Smooth muscle cell (in vitro differentiated cells): ENCODE data around the gene GLUL. TPM values are rescaled to one million over a fixed set of nuclear protein-coding genes. Genes with fewer than 3 reads are reported as not detected.
"Not testable (repeated sequence)": the region's sequence is repeated elsewhere in the genome, so short reads cannot be mapped to it uniquely, and the experiment has no call there.

ENCODE experiments used
- DNase-seq: peaks from one replicate; lab custom pipeline; 2025; ENCODE audit not compliant: unreplicated experiment; lab: John Stamatoyannopoulos, UW
- H2AFZ ChIP-seq: fragments of 200-600 bp; sonication (generic); 2 replicates; pipeline ENCODE4 v1.6.0; 2016; ENCODE audit warnings: antibody characterized with exemption, low read depth, mild to moderate bottlenecking
- H3F3A ChIP-seq: fragments of 200-600 bp; sonication (generic); 2 replicates; pipeline ENCODE4 v1.6.0; 2017; ENCODE audit warnings: antibody characterized with exemption, low read depth
- H3K27ac ChIP-seq: fragments of 200-600 bp; sonication (generic); 2 replicates; pipeline ENCODE4 v1.5.1; 2016; ENCODE audit warnings: low read depth, mild to moderate bottlenecking
- H3K27me3 ChIP-seq: fragments of 200-600 bp; sonication (generic); 2 replicates; pipeline ENCODE4 v1.6.1; 2016; ENCODE audit warnings: low read depth, mild to moderate bottlenecking
- H3K36me3 ChIP-seq: fragments of 200-600 bp; sonication (generic); 2 replicates; pipeline ENCODE4 v1.5.1; 2016; ENCODE audit warnings: low read depth
- H3K4me1 ChIP-seq: fragments of 200-600 bp; sonication (generic); 2 replicates; pipeline ENCODE4 v1.5.1; 2016; ENCODE audit warnings: low read depth
- H3K4me2 ChIP-seq: fragments of 200-600 bp; sonication (generic); 2 replicates; pipeline ENCODE4 v1.6.0; 2016; ENCODE audit warnings: mild to moderate bottlenecking
- H3K4me3 ChIP-seq: fragments of 200-600 bp; sonication (generic); 2 replicates; pipeline ENCODE4 v1.5.1; 2016; ENCODE audit warnings: mild to moderate bottlenecking
- H3K79me2 ChIP-seq: fragments of 200-600 bp; sonication (generic); 2 replicates; pipeline ENCODE4 v1.6.0; 2016; ENCODE audit warnings: low read depth, mild to moderate bottlenecking
- H3K9ac ChIP-seq: fragments of 200-600 bp; sonication (generic); 2 replicates; pipeline ENCODE4 v1.6.0; 2016; ENCODE audit warnings: low read depth
- H3K9me3 ChIP-seq: fragments of 200-600 bp; sonication (generic); replicated peaks from 2 replicates; pipeline ENCODE4 v1.5.1; 2016; ENCODE audit warnings: low read depth
- H4K20me1 ChIP-seq: fragments of 200-600 bp; sonication (generic); 2 replicates; pipeline ENCODE4 v1.6.0; 2016; ENCODE audit warnings: low read depth
- CTCF ChIP-seq: fragments of 200-600 bp; sonication (generic); IDR thresholded peaks from 2 replicates; pipeline ENCODE4 v1.5.1; 2017; ENCODE audit warnings: borderline replicate concordance, mild to moderate bottlenecking, antibody characterized with exemption; ENCODE audit not compliant: insufficient read depth, poor library complexity, severe bottlenecking
- WGBS: methylation state at CpG from one replicate; pipeline ENCODE4 v1.1.7; 2016; ENCODE audit warnings: low lambda C conversion rate; 5-methylcytosine and 5-hydroxymethylcytosine counted together
- polyA plus RNA-seq: library from polyadenylated mRNA; unstranded; fragments of >200 nt; fragmentation: Nextera tagmentation; extraction: Ambion mirVana; gene quantifications from 2 replicates; pipeline ENCODE4 v1.2.1, GENCODE V29; 2016
- total RNA-seq: library from RNA; depleted of rRNA; stranded (reverse); fragments of >200 nt; gene quantifications from 2 replicates; pipeline ENCODE4 v1.2.3, GENCODE V29; 2014

The GLUL gene
- total and polyA plus RNA-seq, 2 experiments from 2014 or later: 108 to 127 TPM

GRCh38 chr1:182380199-182380598 lies 11.4 kb downstream of the GLUL start:
- DNase-seq: no peak
- H3K27me3 ChIP-seq: no peaks in the 10 kb centered on the region
- no peak overlapping the region for H3K9ac ChIP-seq
- no peak overlapping the region for H3K4me2 ChIP-seq
- no peaks in the 10 kb centered on the region for H3K36me3 ChIP-seq
- H3F3A ChIP-seq: peaks cover 3% of the 10 kb centered on the region
- H3K9me3 ChIP-seq: no peaks in the 10 kb centered on the region
- no peaks in the 10 kb centered on the region for H3K4me1 ChIP-seq
- H3K27ac ChIP-seq: no peak overlapping the region
- no peak for TF ChIP-seq CTCF
- H2AFZ ChIP-seq: no peak overlapping the region
- H4K20me1 ChIP-seq: peaks cover 18% of the 10 kb centered on the region
- 91% methylated on average over 4 of the region's 4 CpGs for WGBS
- H3K79me2 ChIP-seq: no peaks in the 10 kb centered on the region
- no peak overlapping the region for H3K4me3 ChIP-seq

GRCh38 chr1:182379781-182380180 lies 11.8 kb downstream of the GLUL start:
- not testable (repeated sequence) for H3K9me3 ChIP-seq, H3K9ac ChIP-seq, H3K4me2 ChIP-seq, H3K27ac ChIP-seq, H3K79me2 ChIP-seq, DNase-seq, H2AFZ ChIP-seq, H3K4me1 ChIP-seq, H3K4me3 ChIP-seq, H3F3A ChIP-seq, H3K27me3 ChIP-seq, H3K36me3 ChIP-seq
- 91% methylated on average over 7 of the region's 7 CpGs for WGBS
- H4K20me1 ChIP-seq: peaks cover 16% of the 10 kb centered on the region

- no peak for DNase-seq
- Histone ChIP-seq H3K9me3 (no peaks in the 10 kb centered on the region), H3K79me2 (no peaks in the 10 kb centered on the region), H3K4me2 (no peak overlapping the region), H3K4me1 (no peaks in the 10 kb centered on the region), H3K4me3 (no peak overlapping the region), H3K9ac (no peak overlapping the region), H4K20me1 (no peaks in the 10 kb centered on the region), H3K27me3 (no peaks in the 10 kb centered on the region), H3F3A (no peaks in the 10 kb centered on the region), H3K36me3 (no peaks in the 10 kb centered on the region), H2AFZ (no peak overlapping the region), H3K27ac (no peak overlapping the region)
- TF ChIP-seq CTCF: no peak
These were observed 14.5 kb downstream of the GLUL start for GRCh38 chr1:182376936-182377574.

- no peak overlapping the region for H2AFZ ChIP-seq
- H3K27ac ChIP-seq: no peak overlapping the region
- H3K9ac ChIP-seq: no peak overlapping the region
- H3K9me3 ChIP-seq: no peaks in the 10 kb centered on the region
- no peak overlapping the region for H3K4me2 ChIP-seq
- 96% methylated on average over 5 of the region's 5 CpGs for WGBS
- H3F3A ChIP-seq: no peaks in the 10 kb centered on the region
- H3K4me3 ChIP-seq: no peak overlapping the region
- H3K79me2 ChIP-seq: no peaks in the 10 kb centered on the region
- H4K20me1 ChIP-seq: no peaks in the 10 kb centered on the region
- no peak for TF ChIP-seq CTCF
- no peak for DNase-seq
- no peaks in the 10 kb centered on the region for H3K36me3 ChIP-seq
- H3K27me3 ChIP-seq: no peaks in the 10 kb centered on the region
- H3K4me1 ChIP-seq: no peaks in the 10 kb centered on the region
These were observed 17.3 kb downstream of the GLUL start for GRCh38 chr1:182374101-182374834.
